Neural progenitor cell (in vitro differentiated cells): ENCODE data around the gene EXOSC9. TPM values are rescaled to one million over a fixed set of nuclear protein-coding genes. Genes with fewer than 3 reads are reported as not detected.

Experiments used
- DNase-seq: peaks from one replicate; pipeline ENCODE4 v3.0.0-alpha.2; 2016; ENCODE audit warnings: low spot score
- H2AFZ ChIP-seq: fragments of 200-600 bp; sonication (generic); replicated peaks from 2 replicates; pipeline ENCODE4 v1.6.1; 2016; ENCODE audit warnings: antibody characterized with exemption
- H3F3A ChIP-seq: fragments of 200-600 bp; sonication (generic); 2 replicates; pipeline ENCODE4 v1.6.1; 2016; ENCODE audit warnings: antibody characterized with exemption, low read depth
- H3K27ac ChIP-seq: fragments of 200-600 bp; sonication (generic); 2 replicates; pipeline ENCODE4 v1.5.1; 2016; ENCODE audit warnings: mild to moderate bottlenecking
- H3K27me3 ChIP-seq: fragments of 200-600 bp; sonication (generic); 2 replicates; pipeline ENCODE4 v1.6.1; 2016; ENCODE audit warnings: mild to moderate bottlenecking, moderate library complexity
- H3K36me3 ChIP-seq: fragments of 200-600 bp; sonication (generic); 2 replicates; pipeline ENCODE4 v1.5.1; 2016
- H3K4me1 ChIP-seq: fragments of 200-600 bp; sonication (generic); 2 replicates; pipeline ENCODE4 v1.6.1; 2016; ENCODE audit warnings: mixed run types
- H3K4me2 ChIP-seq: fragments of 200-600 bp; sonication (generic); 2 replicates; pipeline ENCODE4 v1.6.1; 2016
- H3K4me3 ChIP-seq: fragments of 200-600 bp; sonication (generic); 2 replicates; pipeline ENCODE4 v1.5.1; 2016
- H3K79me2 ChIP-seq: fragments of 200-600 bp; sonication (generic); 2 replicates; pipeline ENCODE4 v1.6.1; 2016; ENCODE audit warnings: low read depth
- H3K9ac ChIP-seq: fragments of 200-600 bp; sonication (generic); 2 replicates; pipeline ENCODE4 v1.6.1; 2016
- H3K9me3 ChIP-seq: fragments of 200-600 bp; sonication (generic); 2 replicates; pipeline ENCODE4 v1.5.1; 2016; ENCODE audit warnings: low read depth
- H4K20me1 ChIP-seq: fragments of 200-600 bp; sonication (generic); 2 replicates; pipeline ENCODE4 v1.6.1; 2016; ENCODE audit warnings: low read depth
- H3K27ac Mint-ChIP-seq: 3 replicates; pipeline ENCODE4 v1.8.0; 2021; ENCODE audit warnings: mixed read lengths
- H3K27me3 Mint-ChIP-seq: 2 replicates; pipeline ENCODE4 v1.8.0; 2022; ENCODE audit warnings: low read depth, mild to moderate bottlenecking, inconsistent platforms, moderate library complexity, mixed read lengths; ENCODE audit not compliant: insufficient read depth
- H3K36me3 Mint-ChIP-seq: 3 replicates; pipeline ENCODE4 v1.8.0; 2021; ENCODE audit warnings: mixed read lengths
- H3K4me1 Mint-ChIP-seq: 3 replicates; pipeline ENCODE4 v1.8.0; 2021; ENCODE audit warnings: mixed read lengths
- H3K4me3 Mint-ChIP-seq: 3 replicates; pipeline ENCODE4 v1.8.0; 2021; ENCODE audit warnings: mild to moderate bottlenecking, moderate library complexity, mixed read lengths
- H3K9me3 Mint-ChIP-seq: 3 replicates; pipeline ENCODE4 v1.8.0; 2020; ENCODE audit warnings: mixed read lengths
- EZH2 ChIP-seq: fragments of 200-600 bp; sonication (generic); IDR thresholded peaks from 2 replicates; pipeline ENCODE4 v1.6.1; 2017; ENCODE audit warnings: antibody characterized with exemption, mild to moderate bottlenecking, moderate library complexity
- EZH2phosphoT487 ChIP-seq: fragments of 200-600 bp; sonication (generic); IDR thresholded peaks from 2 replicates; pipeline ENCODE4 v1.6.1; 2017; ENCODE audit warnings: antibody characterized with exemption
- total RNA-seq: library from RNA; depleted of rRNA; stranded (reverse); fragments of >200 nt; gene quantifications from 2 replicates; pipeline ENCODE4 v1.2.3, GENCODE V29; 2015; ENCODE audit warnings: low replicate concordance
- TF ChIP-seq, protein P1 (sequence below): fragments of 200-600 bp; sonication (generic); IDR thresholded peaks from 2 replicates; pipeline ENCODE4 v1.5.1; 2017; ENCODE audit warnings: antibody characterized with exemption, mild to moderate bottlenecking

The EXOSC9 gene
- total RNA-seq, 1 donor from 2014 or later = 115 TPM

DNA sequence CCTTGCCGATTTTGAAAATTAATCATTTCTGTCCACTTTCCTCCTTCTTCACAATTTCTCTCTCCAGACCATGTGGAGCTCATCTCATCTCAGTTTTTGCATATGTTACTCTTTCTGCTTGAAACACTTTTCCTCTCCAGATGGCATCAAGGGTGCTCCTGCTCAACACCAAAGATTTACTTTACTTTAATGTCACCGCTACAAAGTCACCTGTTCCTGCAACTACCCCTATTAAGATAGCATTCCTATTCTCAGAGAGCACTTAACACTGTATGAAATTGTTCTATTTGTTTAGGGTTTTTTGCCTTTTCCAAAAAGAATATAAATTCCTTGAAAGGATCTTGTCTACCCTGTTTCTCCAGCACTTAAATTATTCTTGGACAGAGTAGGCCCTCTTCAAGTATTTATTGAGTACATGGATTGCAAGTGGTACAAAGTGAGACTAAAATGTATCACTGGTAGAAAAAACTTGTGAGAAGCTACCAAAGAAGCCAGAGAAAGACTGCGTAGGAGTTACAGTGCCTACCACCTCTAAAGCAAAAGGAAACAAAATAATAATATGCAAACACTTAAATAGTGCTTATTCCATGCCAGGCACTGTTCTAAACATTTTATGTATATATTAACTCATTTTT, 1.1 kb upstream of the EXOSC9 start:
- Histone ChIP-seq H2AFZ (peak overlapping the region; percentile 12), H3F3A (no peaks in the 10 kb centered on the region), H3K9ac (no peak overlapping the region), H3K9me3 (no peaks in the 10 kb centered on the region), H3K79me2 (peaks cover 38% of the 10 kb centered on the region), H3K27ac (no peak overlapping the region), H4K20me1 (no peaks in the 10 kb centered on the region), H3K4me1 (peaks cover 23% of the 10 kb centered on the region), H3K4me3 (peak overlapping the region; percentile 93), H3K4me2 (no peak overlapping the region), H3K36me3 (peaks cover 20% of the 10 kb centered on the region), H3K27me3 (no peaks in the 10 kb centered on the region)
- Mint-ChIP-seq H3K36me3 (peaks cover 9% of the 10 kb centered on the region), H3K9me3 (no peaks in the 10 kb centered on the region), H3K27ac (no peak overlapping the region), H3K4me1 (peaks cover 25% of the 10 kb centered on the region), H3K4me3 (peak overlapping the region; percentile 85), H3K27me3 (no peaks in the 10 kb centered on the region)
- TF ChIP-seq EZH2phosphoT487 (no peak), EZH2 (no peak)
- TF ChIP-seq, protein P1, sequence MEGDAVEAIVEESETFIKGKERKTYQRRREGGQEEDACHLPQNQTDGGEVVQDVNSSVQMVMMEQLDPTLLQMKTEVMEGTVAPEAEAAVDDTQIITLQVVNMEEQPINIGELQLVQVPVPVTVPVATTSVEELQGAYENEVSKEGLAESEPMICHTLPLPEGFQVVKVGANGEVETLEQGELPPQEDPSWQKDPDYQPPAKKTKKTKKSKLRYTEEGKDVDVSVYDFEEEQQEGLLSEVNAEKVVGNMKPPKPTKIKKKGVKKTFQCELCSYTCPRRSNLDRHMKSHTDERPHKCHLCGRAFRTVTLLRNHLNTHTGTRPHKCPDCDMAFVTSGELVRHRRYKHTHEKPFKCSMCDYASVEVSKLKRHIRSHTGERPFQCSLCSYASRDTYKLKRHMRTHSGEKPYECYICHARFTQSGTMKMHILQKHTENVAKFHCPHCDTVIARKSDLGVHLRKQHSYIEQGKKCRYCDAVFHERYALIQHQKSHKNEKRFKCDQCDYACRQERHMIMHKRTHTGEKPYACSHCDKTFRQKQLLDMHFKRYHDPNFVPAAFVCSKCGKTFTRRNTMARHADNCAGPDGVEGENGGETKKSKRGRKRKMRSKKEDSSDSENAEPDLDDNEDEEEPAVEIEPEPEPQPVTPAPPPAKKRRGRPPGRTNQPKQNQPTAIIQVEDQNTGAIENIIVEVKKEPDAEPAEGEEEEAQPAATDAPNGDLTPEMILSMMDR = no peak
- no peak for DNase-seq

DNA sequence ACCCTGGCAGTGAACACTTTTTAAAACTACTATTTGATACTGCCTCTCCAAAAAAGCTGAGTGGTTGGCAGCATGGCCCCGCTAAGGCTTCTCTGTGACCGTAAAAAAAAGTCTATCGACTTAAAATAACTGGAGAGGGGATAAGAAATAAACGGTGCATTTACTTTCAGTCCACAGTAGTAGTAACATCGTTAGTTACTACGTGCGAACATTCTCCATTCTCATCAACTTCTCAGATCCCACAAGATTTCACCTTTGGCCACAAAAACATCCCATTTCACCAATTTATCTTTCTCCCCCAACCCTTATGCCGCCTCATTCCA, 524 bp upstream of the EXOSC9 start:
- Histone ChIP-seq H3K4me3 (peak overlapping the region; percentile 93), H3K9ac (peak overlapping the region; percentile 94), H3K4me2 (peak overlapping the region; percentile 81), H2AFZ (peak overlapping the region; percentile 97), H3K4me1 (peaks cover 23% of the 10 kb centered on the region), H3K27me3 (no peaks in the 10 kb centered on the region), H3K79me2 (peaks cover 44% of the 10 kb centered on the region), H3K9me3 (no peaks in the 10 kb centered on the region), H3F3A (no peaks in the 10 kb centered on the region), H3K27ac (no peak overlapping the region), H4K20me1 (no peaks in the 10 kb centered on the region), H3K36me3 (peaks cover 20% of the 10 kb centered on the region)
- TF ChIP-seq EZH2phosphoT487 (no peak), EZH2 (no peak)
- TF ChIP-seq, protein P1 = no peak
- Mint-ChIP-seq H3K27ac (peak overlapping the region; percentile 89), H3K4me1 (peaks cover 25% of the 10 kb centered on the region), H3K36me3 (peaks cover 13% of the 10 kb centered on the region), H3K27me3 (no peaks in the 10 kb centered on the region), H3K9me3 (no peaks in the 10 kb centered on the region), H3K4me3 (peak overlapping the region; percentile 85)
- no peak for DNase-seq

DNA sequence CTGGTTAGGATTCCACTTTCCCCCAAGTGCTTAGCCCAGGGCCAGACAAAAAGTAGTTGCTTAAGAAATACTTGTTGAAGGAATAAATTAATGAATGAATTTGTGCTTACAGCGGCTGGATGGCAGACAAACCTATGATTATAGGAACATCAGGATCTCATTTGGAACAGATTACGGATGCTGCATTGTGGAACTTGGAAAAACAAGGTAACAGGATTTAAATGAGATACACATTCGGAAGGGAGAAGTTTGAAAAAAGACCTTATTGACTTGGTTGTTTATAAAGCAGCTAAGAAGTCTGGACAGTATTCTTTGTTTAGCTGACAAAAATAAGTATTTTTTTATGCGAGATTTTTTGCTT, 572 bp downstream of the EXOSC9 start:
- peaks cover 16% of the 10 kb centered on the region for H3K4me1 ChIP-seq
- Mint-ChIP-seq H3K27me3 (no peaks in the 10 kb centered on the region), H3K4me1 (peaks cover 21% of the 10 kb centered on the region), H3K27ac (no peak overlapping the region), H3K4me3 (peak overlapping the region; percentile 85), H3K36me3 (peaks cover 17% of the 10 kb centered on the region), H3K9me3 (no peaks in the 10 kb centered on the region)
- no peak for TF ChIP-seq EZH2
- TF ChIP-seq EZH2phosphoT487 = no peak
- TF ChIP-seq, protein P1 = no peak
- DNase-seq = no peak
- peaks cover 20% of the 10 kb centered on the region for H3K36me3 ChIP-seq
- peak overlapping the region; percentile 81 for H3K4me2 ChIP-seq
- no peaks in the 10 kb centered on the region for H4K20me1 ChIP-seq
- H3F3A ChIP-seq = no peaks in the 10 kb centered on the region
- H3K9ac ChIP-seq = peak overlapping the region; percentile 94
- H3K9me3 ChIP-seq = no peaks in the 10 kb centered on the region
- no peaks in the 10 kb centered on the region for H3K27me3 ChIP-seq
- H3K79me2 ChIP-seq = peaks cover 46% of the 10 kb centered on the region
- H3K27ac ChIP-seq = peak overlapping the region; percentile 54
- H3K4me3 ChIP-seq = peak overlapping the region; percentile 93
- H2AFZ ChIP-seq = peak overlapping the region; percentile 97
